ENCODE results near the gene CTNNBL1.

Gene CTNNBL1

GRCh38 chr20:37921341-37921929, 227.6 kb downstream of the CTNNBL1 start:
- Mint-ChIP-seq H3K27me3 (peaks cover 17% of the 10 kb centered on the region), H3K4me3 (no peak overlapping the region), H3K36me3 (ENCODE audit: low read depth) (no peaks in the 10 kb centered on the region), H3K27ac (no peak overlapping the region), H3K4me1 (ENCODE audit: low read depth) (peaks cover 17% of the 10 kb centered on the region), H3K9me3 (no peaks in the 10 kb centered on the region)
